G401.6 (cell line): Measurements from ENCODE around the gene CMTR1.

Source experiments
- FAIRE-seq: peaks from 2 replicates; lab custom pipeline; 2012; peaks lifted over from hg19 to GRCh38; lab: Jason Lieb, UNC

The CMTR1 gene

DNA sequence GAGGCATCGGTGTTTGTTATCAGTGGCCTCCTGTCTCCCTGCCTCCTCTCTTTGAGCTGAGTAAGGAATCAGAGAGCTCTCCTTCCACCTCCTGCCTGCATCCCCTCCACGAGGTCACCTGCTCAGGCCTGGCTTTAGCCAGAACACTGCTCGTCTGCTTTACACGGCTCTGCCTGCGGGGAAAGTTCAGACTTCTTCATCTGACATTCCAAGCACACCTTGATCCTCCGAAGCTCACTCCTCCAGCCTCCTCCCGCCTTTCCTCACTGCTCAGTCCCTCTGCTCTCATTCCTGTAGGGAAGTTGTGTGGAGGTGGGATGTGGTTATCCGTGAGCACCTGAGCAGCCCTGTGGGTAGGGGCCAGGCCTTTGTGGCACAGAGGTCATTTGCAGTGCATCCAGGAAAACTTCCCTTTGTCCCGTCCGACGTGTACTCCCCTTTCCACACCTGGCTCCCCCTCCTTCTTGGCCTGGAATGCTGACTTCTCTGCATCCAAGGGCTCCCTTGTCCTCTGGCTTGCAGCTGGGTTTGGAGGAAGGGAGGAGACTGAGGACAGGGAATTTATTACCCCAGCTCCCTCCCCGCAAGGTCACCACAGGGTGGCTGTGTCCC, 79.5 kb downstream of the CMTR1 start:
- FAIRE-seq = no peak

- FAIRE-seq = no peak
Measured at GRCh38 chr6:37513155-37513554, 80.1 kb downstream of the CMTR1 start.

DNA sequence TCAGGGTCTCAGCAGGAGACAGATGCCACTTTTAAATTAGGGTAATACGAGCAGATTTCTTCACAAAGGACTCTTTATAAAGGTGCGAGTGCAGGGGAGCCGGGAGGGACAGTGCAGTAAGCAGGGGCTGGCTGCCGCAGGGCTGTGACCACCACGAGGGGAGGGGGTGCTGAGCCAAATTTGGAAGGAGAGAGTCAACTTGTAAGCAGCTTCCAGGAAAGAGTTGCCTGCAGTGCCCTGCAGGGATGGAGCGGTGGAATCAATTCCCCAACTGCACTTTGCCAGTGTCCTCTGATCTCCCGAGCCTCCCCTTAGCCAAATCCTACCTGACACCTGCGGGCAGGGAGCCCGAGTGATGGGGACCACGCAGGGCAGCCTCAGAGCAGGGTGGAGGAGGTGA, 80.6 kb downstream of the CMTR1 start:
- FAIRE-seq = no peak

GRCh38 chr6:37514321-37514771, 81.3 kb downstream of the CMTR1 start:
- FAIRE-seq = no peak

GRCh38 chr6:37514837-37515236, 81.8 kb downstream of the CMTR1 start:
- FAIRE-seq = no peak

- no peak for FAIRE-seq
Measured at GRCh38 chr6:37515712-37516075, 82.7 kb downstream of the CMTR1 start.

- FAIRE-seq = no peak
Measured at GRCh38 chr6:37516076-37516919, 83.3 kb downstream of the CMTR1 start.

- FAIRE-seq = no peak
Measured at GRCh38 chr6:37516920-37517405, 83.9 kb downstream of the CMTR1 start.

- no peak for FAIRE-seq
Measured at GRCh38 chr6:37517411-37517812, 84.4 kb downstream of the CMTR1 start.

DNA sequence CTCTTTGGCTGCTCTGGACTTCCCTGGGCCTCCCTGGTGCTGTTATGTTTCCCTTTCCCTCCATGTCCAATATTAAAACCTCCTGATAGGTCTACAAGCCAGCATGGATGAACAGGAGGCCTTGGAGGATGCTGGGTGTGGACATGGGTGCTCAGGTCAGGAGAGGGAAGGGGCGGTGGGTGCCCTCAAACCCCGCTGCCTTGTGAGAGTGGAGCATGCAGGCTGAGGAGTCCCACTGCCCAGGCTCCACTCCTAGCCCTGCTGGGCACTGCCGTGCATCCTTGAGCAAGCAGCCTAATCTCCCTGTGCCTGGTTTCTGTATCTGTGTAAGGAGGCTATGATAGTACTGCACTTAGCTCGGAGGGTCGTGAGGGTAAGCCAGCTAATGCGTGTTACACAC, 85.1 kb downstream of the CMTR1 start:
- FAIRE-seq = no peak

DNA sequence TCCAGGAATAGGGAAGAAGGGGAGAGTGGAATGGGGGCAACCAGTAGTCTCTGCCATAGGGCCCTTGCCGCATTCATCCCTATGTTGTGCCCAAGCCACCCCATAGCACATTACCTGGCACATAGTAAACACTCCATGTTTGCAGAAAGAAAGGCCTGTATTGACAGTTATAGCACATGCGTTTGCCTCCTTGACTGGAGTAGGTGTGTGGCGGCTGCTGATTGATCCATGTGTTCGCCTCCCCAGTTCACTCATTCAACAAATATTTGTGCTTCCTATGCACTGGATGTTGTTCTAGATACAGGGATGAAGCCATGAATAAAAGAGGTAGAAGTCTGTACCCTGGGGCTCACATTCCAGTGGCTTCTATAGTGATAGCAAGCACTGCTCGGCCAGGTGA, 86.4 kb downstream of the CMTR1 start:
- no peak for FAIRE-seq

GRCh38 chr6:37520926-37521325, 87.9 kb downstream of the CMTR1 start:
- FAIRE-seq = no peak

- FAIRE-seq = no peak
Measured at GRCh38 chr6:37521674-37522073, 88.7 kb downstream of the CMTR1 start.

GRCh38 chr6:37522836-37523235, 89.8 kb downstream of the CMTR1 start:
- no peak for FAIRE-seq

- FAIRE-seq = no peak
Measured at GRCh38 chr6:37523412-37523811, 90.4 kb downstream of the CMTR1 start.

- FAIRE-seq = no peak
Measured at GRCh38 chr6:37524025-37524969, 91.3 kb downstream of the CMTR1 start.

DNA sequence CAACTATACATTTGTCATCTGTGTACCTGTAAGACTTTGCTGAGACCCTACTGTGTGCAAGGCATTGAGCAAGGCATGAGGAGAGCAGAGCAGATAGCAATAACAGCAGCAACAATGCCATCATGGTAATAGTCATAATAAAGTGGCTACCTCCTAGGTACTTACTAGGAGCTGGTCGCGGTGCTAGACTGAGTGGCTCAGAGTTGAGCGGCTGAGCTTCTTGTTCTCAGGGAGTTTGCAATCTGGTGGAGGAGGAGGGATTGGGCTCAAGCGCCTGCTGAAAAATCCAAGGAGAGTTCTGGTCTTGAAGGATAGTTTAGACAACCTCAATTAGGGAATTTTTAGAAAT, 91.9 kb downstream of the CMTR1 start:
- no peak for FAIRE-seq

DNA sequence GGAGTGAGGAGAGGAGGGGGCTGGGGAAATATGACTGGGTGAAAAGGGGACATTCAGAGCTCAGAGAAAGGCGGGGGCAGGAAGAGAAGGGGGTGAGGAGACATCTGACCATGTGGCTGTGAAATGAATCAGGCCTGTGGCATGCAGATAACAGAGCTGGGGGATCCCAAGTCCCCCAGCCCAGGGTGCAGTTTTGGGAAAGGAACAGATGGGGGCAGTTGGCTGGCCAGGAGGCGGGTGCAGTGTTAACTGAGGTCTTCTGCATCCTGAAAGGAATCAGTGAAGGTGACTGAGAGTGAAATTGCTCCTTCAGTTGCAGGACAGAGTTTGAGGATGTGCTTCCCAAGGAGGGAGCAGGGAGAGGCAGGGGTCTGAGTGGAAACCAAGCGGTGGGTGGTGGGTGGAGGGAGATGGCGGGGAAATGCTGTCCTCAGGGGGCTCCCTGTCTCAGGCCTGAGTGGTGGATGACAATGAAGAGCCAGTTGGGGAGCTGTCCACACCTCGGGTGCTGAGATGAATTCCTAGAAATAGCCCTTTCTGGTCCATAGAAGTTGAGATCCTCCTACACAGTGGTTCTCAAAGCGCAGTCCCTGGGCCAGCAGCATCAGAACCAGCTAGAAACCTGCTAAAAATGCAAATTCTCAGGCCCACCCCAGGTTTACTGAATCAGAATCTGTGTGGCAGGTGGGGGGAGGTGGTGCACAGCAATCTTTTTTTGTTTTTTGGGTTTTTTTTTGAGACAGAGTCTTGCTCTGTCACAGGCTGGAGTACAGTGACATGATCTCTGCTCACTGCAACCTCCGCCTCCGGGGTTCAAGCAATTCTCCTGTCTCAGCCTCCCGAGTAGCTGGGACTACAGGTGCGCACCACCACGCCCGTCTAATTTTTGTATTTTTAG, 92.7 kb downstream of the CMTR1 start:
- FAIRE-seq = no peak

DNA sequence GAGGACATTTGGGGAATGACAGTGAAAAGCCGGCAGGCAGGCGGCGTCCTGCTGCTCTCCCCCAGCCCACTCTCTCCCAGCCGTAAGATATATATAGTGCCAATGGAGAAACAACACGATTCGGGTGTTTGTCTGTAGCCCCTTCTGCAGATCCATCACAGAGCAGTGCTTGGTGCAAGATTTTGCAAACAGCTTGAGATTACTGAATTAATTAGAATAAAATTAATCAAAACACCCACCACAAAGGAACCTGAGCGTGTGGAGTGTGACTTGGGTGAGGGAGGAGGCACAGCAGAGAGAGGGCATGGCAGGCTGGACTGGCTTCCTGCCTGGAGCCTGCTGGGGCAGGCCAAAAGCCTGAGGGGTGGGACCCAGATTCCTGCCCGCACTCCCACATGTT, 95.5 kb downstream of the CMTR1 start:
- FAIRE-seq = no peak

DNA sequence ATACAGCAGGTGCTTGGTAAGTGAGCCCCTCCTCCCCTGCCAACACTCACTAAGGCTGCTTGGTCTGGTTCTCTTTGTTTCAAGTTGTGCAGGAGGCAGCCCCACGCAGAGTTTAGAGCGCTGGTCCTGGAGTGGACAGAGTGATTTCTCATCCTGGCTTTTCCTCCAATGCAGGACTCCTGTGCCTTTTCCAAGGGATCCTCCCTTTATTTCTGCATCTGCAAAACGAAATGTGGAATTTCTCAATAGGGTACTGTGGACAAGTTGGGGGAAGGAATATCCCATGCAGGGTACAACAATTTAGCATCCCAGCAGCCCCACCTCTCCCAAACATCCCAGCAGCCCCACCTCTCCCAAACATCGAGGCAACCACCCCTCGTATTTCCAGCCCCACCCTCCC, 97.3 kb downstream of the CMTR1 start:
- FAIRE-seq = no peak

DNA sequence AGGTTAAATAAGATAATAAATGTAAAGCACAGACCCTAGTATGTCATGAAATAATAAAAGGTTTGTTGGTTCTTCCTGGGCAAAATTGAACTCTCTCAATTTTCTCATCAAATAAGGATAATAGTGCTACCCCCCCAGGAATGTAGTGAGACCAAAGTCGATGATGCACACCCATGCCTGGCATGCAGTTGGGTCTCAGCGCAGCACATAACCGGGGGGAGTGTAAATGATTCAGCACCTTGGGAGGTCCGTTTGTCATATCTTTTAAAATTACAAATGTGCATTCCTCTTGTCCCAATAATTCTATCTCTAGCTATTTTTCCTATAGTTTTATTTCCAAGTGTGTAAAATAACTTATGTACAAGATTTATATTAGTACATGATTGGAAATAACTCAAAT, 98.0 kb downstream of the CMTR1 start:
- no peak for FAIRE-seq
